SJSA1 (cell line): ENCODE data around the gene NPC1L1. TPM values are rescaled to one million over a fixed set of nuclear protein-coding genes. Genes with fewer than 3 reads are reported as not detected.
"Not testable (repeated sequence)": the region's sequence is repeated elsewhere in the genome, so short reads cannot be mapped to it uniquely, and the experiment has no call there.

Source experiments
- DNase-seq, 2 experiments: peaks; one replicate each; pipeline ENCODE4 v3.0.0-alpha.2; 2015 to 2020; ENCODE audit warnings: low spot score in 2 of 2, low read depth in 1 of 2
- H3K27ac ChIP-seq: fragments of 250-450 bp; sonication (Bioruptor Pico); 2 replicates; pipeline ENCODE4 v1.5.1; 2020; ENCODE audit warnings: mild to moderate bottlenecking, moderate library complexity
- H3K27me3 ChIP-seq: fragments of 250-450 bp; sonication (Bioruptor Pico); replicated peaks from 2 replicates; pipeline ENCODE4 v1.5.1; 2020; ENCODE audit warnings: mild to moderate bottlenecking, moderate library complexity
- H3K36me3 ChIP-seq: fragments of 250-450 bp; sonication (Bioruptor Pico); 2 replicates; pipeline ENCODE4 v1.5.1; 2020; ENCODE audit warnings: mild to moderate bottlenecking
- H3K4me1 ChIP-seq: fragments of 250-450 bp; sonication (Bioruptor Pico); replicated peaks from 2 replicates; pipeline ENCODE4 v1.6.1; 2021; ENCODE audit warnings: mild to moderate bottlenecking
- H3K4me3 ChIP-seq: fragments of 250-450 bp; sonication (Bioruptor Pico); 2 replicates; pipeline ENCODE4 v1.5.1; 2020; ENCODE audit warnings: mild to moderate bottlenecking
- H3K9me3 ChIP-seq: fragments of 250-450 bp; sonication (Bioruptor Pico); replicated peaks from 2 replicates; pipeline ENCODE4 v1.5.1; 2020; ENCODE audit warnings: mild to moderate bottlenecking
- total RNA-seq: library from RNA; depleted of rRNA; stranded (reverse); fragments of >200 nt; shearing (Covaris generic); gene quantifications from 2 replicates; pipeline ENCODE4 v1.2.3, GENCODE V29; 2014

NPC1L1 gene
- total RNA-seq, 1 experiment from 2014 or later: not detected

DNA sequence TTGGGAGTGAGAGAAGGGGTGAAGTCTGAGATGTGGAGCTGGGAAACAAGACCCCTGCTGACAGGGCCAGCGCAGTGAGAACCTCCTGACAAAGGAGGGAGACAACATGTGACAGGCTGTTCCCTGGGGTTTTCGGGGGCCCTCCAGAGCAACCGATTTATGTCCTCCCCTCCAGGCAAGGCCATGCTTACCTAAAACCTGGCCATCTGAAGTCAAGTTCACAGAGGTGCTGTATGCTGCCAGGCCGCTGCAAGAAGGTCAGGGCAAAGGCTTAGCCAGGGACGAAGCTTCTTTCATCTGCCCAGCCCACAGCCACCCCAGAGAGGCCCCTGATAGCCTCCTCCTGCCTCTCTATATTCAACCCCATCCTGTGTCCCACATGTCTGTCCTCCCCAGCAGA is 20.6 kb downstream of the NPC1L1 start:
- Histone ChIP-seq H3K27me3 (peaks cover 10% of the 10 kb centered on the region), H3K4me1 (no peaks in the 10 kb centered on the region), H3K36me3 (no peaks in the 10 kb centered on the region), H3K4me3 (no peak overlapping the region), H3K9me3 (no peaks in the 10 kb centered on the region), H3K27ac (no peak overlapping the region)
- DNase-seq: no peak

DNA sequence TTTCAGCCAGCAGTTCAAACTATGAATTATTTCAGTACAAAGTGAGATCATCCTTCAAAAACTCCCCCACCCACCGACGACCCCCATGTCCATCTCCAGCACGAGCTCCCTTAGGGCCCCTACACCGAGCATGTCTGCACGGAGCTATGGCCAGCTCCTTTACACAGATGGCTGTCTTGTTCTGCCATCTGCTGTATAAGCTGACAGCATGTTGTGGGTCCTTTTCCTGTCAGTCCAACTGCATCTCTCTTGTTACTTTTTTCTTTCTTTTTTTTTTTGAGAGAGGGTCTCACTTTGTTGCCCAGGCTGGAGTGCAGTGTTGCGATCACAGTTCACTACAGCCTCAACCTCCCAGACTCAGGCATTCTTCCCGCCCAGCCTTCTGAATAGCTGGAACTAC is 21.6 kb downstream of the NPC1L1 start:
- Histone ChIP-seq H3K4me1 (no peaks in the 10 kb centered on the region), H3K27ac (no peak overlapping the region)
- DNase-seq: no peak

DNA sequence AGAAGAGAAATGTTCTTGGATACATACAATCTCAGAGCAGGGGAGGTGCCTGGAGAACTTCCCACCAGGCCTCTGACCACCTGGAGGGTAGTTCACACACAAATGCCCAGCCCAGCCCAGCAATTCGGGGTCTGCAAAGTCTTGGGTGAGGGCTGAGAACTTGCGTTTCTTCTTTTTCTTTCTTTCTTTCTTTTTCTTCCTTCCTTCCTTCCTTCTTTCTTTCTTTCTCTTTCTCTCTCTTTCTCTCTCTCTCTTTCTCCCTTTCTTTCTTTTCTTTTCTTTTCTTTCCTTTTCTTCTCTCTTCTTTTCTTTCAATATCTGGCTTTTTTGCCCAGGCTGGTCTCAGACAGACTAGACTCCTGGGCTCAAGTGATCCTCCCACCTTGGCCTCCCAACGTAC is 22.4 kb downstream of the NPC1L1 start:
- Histone ChIP-seq H3K4me1 (no peaks in the 10 kb centered on the region), H3K36me3 (no peaks in the 10 kb centered on the region), H3K9me3 (no peaks in the 10 kb centered on the region), H3K27ac (no peak overlapping the region), H3K27me3 (peaks cover 6% of the 10 kb centered on the region), H3K4me3 (no peak overlapping the region)
- DNase-seq: no peak

More for the DNA sequence above, 21.6 kb downstream of the NPC1L1 start:
- Histone ChIP-seq H3K9me3 (no peaks in the 10 kb centered on the region), H3K36me3 (no peaks in the 10 kb centered on the region), H3K4me3 (no peak overlapping the region), H3K27me3 (peaks cover 10% of the 10 kb centered on the region)

DNA sequence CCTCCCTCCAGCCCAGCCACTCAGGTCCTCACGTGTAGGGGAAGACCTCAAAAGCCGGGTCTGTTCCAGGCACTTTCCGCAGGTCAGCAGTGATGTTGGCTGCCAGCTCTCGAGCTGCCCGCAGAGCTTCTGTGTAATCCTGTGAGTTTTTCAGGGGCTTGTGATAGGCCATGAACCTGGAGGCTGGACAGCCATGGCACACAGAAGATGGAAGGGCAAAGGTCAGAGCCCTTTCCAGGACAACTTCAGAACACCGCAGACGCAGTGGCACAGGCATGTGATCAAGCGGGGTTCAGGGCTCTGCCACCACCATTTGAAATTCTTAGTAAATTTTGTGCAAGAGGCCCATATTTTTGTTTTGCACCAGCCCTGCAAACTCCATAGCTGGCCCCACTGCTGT is 24.0 kb downstream of the NPC1L1 start:
- Histone ChIP-seq H3K36me3 (no peaks in the 10 kb centered on the region), H3K9me3 (no peaks in the 10 kb centered on the region), H3K27me3 (peaks cover 2% of the 10 kb centered on the region), H3K4me1 (no peaks in the 10 kb centered on the region), H3K27ac (no peak overlapping the region), H3K4me3 (no peak overlapping the region)
- no peak for DNase-seq

DNA sequence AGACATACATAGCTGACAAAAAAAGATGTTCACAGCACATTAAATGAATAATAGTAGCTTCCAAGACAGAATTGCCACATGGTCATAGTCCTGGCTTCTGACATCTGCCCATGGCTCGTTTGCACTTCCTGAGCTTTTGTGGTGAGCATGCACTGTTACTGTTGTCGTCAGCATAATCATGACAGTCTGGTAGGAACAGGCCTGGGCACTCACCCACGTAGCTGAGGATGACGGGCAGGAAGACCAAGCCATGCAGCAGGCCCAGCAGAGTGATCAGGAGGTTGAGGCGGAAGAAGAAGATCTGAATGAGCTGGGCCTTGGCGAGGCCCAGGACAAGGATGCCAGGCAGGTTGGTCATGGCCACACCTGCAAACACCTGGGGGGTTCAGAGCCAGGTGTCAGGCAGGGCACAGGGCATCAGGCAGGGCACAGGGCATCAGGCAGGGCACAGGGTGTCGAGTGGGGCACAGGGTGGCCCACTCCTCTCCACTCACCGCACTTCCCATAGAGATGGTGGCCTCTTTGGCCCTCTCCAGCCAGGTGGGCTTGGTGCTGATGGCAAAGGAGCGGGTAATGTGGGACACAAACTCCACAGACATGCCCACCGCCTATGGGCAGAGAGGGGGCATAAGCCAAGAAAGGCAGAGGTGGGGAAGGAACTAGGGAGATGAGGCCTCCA is 25.4 kb downstream of the NPC1L1 start:
- no peak overlapping the region for H3K4me3 ChIP-seq
- DNase-seq: no peak

DNA sequence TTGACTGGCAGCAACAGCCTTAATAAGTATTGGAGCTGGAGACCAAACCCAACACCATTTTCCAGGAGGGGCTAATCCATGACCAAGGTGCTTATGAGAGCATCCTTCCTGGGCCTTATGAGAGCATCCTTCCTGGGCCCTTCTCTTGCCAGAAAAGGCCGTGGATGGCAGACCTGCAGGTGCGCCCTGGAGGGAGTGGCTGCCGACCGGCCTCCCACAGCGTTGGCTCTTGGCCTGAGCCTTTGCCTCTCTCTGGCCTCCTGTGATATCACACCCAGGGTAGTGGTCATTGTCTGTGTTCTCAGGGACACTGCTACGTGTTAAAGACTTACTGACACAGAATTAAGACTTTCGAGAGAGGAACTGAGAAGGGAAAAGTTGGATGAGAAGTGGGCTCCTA is 28.4 kb downstream of the NPC1L1 start:
- no peaks in the 10 kb centered on the region for H3K36me3 ChIP-seq

More for the DNA sequence above, 25.4 kb downstream of the NPC1L1 start:
- Histone ChIP-seq H3K4me1 (no peaks in the 10 kb centered on the region), H3K9me3 (no peaks in the 10 kb centered on the region), H3K27me3 (no peaks in the 10 kb centered on the region), H3K36me3 (no peaks in the 10 kb centered on the region), H3K27ac (no peak overlapping the region)

DNA sequence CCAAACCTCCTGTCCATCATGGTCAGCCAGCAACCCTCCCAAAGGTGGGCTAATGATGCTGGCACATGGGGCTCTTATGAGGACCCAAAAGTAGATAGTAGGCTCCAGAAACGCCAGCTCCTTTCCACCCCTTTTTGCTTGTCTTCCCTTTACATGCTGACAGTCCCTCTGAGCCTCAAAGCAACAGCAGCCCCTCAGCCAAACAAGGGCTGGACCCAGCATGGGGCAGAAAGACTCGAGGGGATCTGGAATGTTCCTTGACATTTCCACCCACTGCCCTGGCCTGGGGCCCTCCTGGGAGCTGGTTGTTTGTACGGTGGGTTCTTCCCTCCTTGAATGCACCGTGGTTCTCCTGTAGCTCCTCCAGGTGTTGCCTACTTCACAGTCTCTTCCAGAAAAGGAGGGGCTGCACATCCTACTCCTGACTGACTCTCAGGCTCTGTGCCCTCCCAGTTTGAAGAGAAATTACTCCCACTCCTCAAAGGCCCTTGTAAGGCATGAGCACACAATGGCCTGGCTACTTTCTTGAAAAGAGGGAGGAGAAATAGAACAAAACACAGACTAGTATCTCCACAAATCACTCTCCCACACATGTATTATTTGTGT is 29.2 kb downstream of the NPC1L1 start:
- DNase-seq: no peak

More for the DNA sequence above, 28.4 kb downstream of the NPC1L1 start:
- Histone ChIP-seq H3K27ac (no peak overlapping the region), H3K4me3 (no peak overlapping the region), H3K4me1 (no peaks in the 10 kb centered on the region), H3K27me3 (no peaks in the 10 kb centered on the region), H3K9me3 (no peaks in the 10 kb centered on the region)
- DNase-seq: no peak

DNA sequence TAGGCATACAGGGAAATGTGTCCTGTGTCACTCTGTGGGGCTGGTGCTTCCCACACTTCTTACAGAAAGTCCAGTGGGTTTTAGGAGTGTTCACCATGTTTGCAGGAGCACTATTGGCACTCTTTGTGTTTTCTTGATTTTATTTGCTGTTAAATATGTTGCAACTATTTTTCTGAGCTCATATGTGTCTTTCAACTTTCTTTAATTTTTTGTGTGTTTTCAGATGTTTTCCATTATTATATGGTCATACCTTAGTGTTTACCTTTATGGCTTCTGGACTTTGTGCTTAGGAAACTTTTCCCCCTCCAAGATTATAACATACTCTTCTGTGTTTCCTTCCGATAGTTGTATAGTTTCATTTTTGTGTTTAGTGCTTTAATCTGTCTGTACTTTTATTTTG is 29.9 kb downstream of the NPC1L1 start:
- Histone ChIP-seq H3K4me1 (no peaks in the 10 kb centered on the region), H3K4me3 (no peak overlapping the region), H3K36me3 (no peaks in the 10 kb centered on the region), H3K27me3 (no peaks in the 10 kb centered on the region), H3K9me3 (no peaks in the 10 kb centered on the region), H3K27ac (no peak overlapping the region)
- DNase-seq: no peak

More for the DNA sequence above, 29.2 kb downstream of the NPC1L1 start:
- Histone ChIP-seq H3K27ac (no peak overlapping the region), H3K27me3 (no peaks in the 10 kb centered on the region), H3K36me3 (no peaks in the 10 kb centered on the region), H3K9me3 (no peaks in the 10 kb centered on the region), H3K4me3 (no peak overlapping the region), H3K4me1 (no peaks in the 10 kb centered on the region)

DNA sequence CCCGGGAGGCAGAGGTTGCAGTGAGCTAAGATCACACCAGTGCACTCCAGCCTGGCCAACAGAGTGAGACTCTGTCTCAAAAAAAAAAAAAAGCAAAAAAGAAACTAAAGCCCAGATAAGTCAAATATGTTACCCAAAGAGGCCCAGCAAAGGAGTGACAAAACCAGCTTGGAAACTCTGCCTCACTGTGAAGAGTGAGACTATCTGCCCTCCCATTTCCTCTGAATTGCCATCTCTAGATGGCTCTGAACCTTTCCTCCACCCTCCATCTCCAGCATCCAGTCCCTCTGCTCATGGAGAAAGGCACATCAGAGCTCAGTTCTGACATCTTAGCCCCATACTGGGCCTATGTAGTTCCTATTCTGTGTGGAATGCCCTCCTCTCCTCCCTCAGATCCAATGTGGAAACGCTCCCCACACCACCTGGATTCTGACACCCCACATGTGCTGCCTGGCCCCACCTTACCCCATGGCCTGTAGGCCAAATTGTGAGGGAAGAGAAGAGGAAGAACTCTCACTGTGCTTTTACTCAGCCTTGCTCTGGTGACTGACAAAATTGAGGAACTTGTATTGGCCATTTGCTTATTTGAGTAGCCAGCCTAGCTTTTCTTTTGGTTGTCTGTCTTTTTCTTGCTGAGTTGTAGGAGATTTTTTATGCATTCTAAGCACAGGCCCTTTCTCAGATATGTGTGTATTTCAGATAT is 32.7 kb downstream of the NPC1L1 start:
- no peak for DNase-seq
- Histone ChIP-seq H3K36me3 (no peaks in the 10 kb centered on the region), H3K4me1 (no peaks in the 10 kb centered on the region), H3K4me3 (no peak overlapping the region), H3K27me3 (peaks cover 2% of the 10 kb centered on the region), H3K27ac (no peak overlapping the region), H3K9me3 (no peaks in the 10 kb centered on the region)

DNA sequence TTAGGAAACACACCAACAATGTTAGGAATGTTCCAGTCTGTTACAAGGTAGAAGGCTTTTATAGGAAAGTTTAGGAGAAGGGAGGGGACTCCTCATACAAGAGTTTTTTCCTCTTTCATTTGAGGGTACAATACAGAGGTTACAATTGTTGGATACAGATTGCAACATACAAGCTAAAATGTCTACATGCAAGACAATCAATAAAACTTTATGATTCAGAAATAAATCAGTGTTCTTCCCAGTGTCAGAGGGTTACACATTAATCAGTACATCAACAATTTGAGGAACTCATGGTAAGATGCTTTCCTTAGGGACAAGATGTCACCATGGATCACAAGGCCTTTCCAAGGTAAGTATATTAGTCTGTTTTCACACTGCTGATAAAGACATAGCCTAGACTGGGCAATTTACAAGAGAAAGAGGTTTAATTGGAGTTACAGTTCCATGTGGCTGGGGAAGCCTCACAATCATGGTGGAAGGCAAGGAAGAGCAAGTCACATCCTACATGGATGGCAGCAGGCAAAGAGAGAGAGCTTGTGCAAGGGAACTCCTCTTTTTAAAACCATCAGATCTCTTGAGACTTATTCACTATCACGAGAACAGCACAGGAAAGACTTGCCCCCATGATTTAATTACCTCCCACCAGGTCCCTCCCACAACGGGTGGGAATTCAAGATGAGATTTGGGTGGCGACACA is 34.4 kb downstream of the NPC1L1 start:
- not testable (repeated sequence) for H3K9me3 ChIP-seq, DNase-seq, H3K27ac ChIP-seq, H3K4me1 ChIP-seq, H3K36me3 ChIP-seq, H3K4me3 ChIP-seq
- peaks cover 10% of the 10 kb centered on the region for H3K27me3 ChIP-seq

DNA sequence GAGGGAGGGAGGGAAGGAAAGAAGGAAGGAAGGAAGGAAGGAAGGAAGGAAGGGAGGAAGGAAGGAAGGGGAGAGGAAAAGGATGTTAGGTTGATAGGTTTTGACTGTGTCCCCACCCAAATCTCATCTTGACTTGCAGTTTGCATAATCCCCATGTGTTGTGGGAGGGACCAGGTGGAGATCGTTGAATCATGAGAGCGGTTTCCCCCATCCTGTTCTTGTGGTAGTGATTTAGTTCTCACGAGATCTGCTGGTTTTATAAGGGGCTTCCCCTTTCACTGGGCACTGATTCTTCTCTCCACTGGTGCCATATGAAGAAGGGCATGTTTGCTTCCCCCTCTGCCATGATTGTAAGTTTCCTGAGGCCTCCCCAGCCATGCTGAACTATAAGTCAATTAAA is 35.5 kb downstream of the NPC1L1 start:
- Histone ChIP-seq H3K27me3 (peaks cover 10% of the 10 kb centered on the region), H3K36me3 (no peaks in the 10 kb centered on the region), H3K27ac (no peak overlapping the region), H3K4me1 (no peaks in the 10 kb centered on the region), H3K9me3 (no peaks in the 10 kb centered on the region), H3K4me3 (no peak overlapping the region)
- no peak for DNase-seq

DNA sequence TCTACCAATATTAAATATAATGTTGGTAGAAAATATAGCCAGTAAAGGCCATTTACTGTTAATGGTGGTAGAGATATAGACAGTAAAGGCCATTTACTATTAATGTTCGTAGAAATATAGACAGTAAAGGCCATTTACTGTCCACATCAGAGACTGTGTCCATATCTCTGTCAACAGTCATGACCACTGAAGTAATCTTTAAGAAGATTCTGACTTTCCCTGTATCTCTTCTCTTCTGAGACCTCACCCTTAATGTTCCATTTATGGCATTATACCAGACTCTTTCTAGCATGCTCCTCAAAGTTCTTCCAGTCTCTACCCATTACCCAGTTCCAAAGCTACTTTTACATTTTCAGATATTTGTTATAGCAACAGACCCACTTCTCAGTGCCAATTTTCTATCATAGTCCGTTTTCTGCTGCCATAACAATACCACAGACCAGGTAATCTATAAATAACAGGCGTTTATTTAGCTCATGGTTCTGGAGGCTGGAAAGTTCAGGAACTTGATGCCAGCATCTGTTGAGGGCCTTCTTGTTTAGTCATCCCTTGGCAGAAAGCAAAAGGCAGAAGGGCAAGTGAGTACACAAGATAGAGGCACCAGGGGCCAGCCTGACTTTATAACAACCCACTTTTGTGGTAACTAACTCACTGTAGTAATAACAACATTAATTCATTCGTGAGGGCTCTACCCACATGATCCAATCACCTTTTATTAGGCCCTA is 42.7 kb downstream of the NPC1L1 start:
- H3K27ac ChIP-seq: no peak overlapping the region
- no peaks in the 10 kb centered on the region for H3K36me3 ChIP-seq
- H3K4me3 ChIP-seq: no peak overlapping the region
- H3K27me3 ChIP-seq: peaks cover 8% of the 10 kb centered on the region
- no peaks in the 10 kb centered on the region for H3K9me3 ChIP-seq
- no peak for DNase-seq
- H3K4me1 ChIP-seq: no peaks in the 10 kb centered on the region
